SK-MEL-5 (cell line): ENCODE data around the gene PDPK1. TPM values are rescaled to one million over a fixed set of nuclear protein-coding genes. Genes with fewer than 3 reads are reported as not detected.
A peak's percentile ranks its signal among the peaks of the same experiment; 100 is the strongest.
"Not testable (repeated sequence)": the region's sequence is repeated elsewhere in the genome, so short reads cannot be mapped to it uniquely, and the experiment has no call there.

ENCODE experiments used
- DNase-seq: peaks from one replicate; pipeline ENCODE4 v3.0.0-alpha.2; 2016; ENCODE audit warnings: low read depth, low spot score
- in situ Hi-C: cut with HindIII; loops from 2 replicates; pipeline ENCODE4 v1.10.0; 2016; ENCODE audit warnings: low sequenced_read_pairs, high pct_unique_total_duplicates, low pct_unique_long_range_greater_than_20kb
- total RNA-seq: library from RNA; depleted of rRNA; stranded (reverse); fragments of >200 nt; shearing (Covaris generic); gene quantifications from 2 replicates; pipeline ENCODE4 v1.2.3, GENCODE V29; 2014

Gene PDPK1
- total RNA-seq, 1 experiment from 2014 or later, result 12.3 TPM

DNA sequence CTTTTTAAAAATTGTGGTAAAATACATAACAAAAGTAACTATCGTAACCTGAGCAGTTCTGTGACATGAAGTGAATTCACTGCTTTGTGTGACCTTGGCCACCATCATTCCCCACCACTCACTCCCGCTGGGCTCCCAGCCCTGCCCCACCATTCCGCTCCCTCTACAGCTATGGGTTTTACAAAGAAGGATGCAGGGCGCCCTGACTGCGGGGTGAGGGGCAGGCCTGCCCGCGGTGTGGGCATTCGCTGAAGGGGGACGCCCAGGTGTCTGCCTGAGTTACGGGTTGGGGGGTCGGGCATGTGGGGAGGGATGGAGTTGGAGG, 6.5 kb upstream of the PDPK1 start, which contains the start of gene CEMP1:
TSS of gene CEMP1 (minus strand) at position 38 of the 325 bp plus-strand sequence. CDS start 335 bp downstream, outside the sequence.
- DNase-seq, result no peak
- in situ Hi-C loops, result no loop called here

DNA sequence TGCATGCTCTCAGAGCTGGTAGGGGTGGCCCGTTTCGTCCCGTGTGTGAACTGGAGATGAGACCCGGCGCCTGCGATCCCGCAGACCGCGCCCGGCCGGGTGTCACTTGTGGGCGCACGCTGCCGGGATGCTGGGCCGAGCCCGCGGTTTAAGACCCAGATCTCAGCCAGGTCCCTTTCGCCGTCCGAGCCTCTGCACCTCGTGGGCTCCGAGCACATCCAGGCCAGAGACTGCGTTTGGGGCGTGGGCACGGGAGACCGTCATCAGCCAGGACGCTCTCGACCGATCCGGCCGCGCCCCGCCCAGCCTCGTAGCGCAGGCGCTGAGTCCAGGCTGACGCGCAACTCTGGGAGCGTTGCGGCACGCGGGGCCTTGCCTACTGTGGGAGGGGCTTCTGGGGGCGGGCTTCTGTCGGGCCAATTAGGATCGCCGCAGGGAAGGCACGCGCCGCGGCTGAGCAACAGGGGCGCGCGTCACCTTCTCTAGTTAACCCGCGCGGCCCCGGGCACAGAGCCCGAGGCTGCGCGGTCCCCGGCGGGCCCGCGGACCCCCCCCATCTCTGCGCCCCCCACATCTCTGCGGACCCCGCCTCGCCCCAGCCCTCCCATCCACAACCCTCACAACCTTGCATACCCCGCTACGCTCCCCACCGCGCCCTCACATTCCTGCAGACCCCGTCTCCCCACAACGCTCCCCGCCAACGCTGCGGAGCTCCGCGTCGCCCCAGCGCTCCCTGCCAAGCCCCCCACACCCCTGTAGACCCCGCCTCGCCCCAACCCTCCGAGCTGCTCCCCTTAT, 5.9 kb upstream of the PDPK1 start:
- peak; percentile 97 for DNase-seq
- in situ Hi-C loops, result no loop called here

DNA sequence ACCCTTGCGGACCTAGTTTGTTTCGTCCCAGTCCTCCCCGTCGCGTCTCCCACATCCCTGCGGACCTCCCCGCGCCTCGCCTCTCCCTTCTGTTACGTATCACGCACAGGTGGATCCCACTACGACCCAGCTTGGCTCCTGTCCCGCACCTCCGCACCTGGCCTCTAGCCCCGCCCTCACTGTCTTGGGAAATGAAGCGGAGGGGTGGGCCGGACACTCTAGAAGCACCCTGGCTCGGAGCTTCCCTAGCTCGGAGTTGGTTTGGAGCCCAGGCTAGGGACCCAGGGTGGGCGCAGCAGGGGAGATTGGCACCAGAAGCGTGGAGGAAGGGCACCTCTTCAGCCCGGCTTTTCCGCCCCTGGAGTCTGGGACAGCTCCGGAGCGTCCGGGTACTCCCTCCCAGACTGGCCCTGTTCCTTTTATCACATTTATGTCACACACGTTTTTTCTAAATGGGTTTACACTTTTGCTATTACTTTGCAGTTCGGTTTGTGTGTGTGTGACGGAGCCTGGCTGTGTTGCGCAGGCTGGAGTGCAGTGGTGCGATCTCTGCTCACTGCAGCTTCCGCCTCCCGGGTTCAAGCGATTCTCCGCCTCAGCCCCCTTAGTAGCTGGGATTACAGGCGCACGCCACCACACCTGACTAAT, 5.2 kb upstream of the PDPK1 start:
- DNase-seq, result peak; percentile 44
- in situ Hi-C loops, result no loop called here

DNA sequence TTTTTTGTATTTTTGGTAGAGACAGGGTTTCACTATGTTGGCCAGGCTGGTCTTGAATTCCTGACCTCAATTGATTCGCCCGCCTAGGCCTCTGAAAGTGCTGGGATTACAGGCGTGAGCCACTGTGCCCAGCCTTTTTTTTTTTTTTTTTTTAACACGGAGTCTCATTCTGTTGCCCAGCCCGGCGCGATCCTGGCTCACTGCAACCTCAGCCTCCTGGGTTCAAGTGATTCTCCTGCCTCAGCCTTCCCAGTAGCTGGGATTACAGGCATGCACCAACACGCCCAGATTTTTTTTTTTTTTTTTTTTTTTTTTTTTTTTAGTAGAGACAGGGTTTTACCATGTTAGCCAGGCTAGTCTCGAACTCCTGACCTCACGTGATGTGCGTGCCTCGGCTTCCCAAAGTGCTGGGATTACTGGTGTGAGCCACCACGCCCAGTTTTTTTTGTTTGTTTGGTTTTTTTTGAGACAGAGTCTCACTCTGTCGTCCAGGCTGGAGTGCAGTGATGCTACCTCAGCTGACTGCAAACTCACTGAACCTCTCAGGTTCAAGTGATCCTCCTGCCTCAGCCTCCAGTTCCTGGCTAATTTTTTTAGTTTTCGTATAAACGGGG, 4.6 kb upstream of the PDPK1 start:
- in situ Hi-C loops, DNase-seq: not testable (repeated sequence)

DNA sequence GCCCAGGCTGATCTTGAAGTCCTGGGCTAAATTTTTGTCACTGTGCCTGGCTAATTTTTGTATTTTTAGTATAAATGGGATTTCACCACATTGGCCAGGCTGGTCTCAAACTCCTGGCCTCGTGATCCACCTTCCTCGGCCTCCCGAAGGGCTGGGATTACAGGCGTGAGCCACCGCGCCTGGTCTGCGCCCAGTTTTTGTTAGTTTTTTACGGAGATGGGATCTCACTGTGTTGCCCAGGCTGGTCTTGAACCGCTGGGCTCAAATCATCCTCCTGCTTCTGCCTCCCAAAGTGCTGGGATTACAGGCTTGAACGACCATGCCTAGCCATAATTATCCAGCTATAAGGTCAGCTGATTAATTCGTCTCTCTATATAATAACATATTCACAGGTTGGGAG, 3.9 kb upstream of the PDPK1 start:
- in situ Hi-C loops, result no loop called here
- DNase-seq, result no peak

DNA sequence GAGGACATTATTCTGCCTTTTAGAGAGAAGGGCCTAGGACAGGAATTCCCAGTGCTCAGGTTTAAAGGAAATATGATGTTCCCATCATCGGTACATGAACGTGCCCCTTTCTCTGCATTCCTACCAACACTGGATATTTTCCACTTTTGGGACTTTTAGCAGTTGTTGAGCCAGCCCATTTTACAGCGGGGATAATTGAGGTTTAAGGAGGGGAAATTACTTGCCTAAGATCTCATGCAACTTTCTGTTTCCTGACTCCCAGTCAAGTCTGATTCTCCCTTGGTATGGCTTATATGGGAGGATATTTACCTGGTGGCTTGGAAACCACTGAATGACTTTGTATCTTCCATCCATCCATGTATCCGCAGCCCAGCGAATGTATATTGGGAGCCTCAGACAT, 3.5 kb upstream of the PDPK1 start:
- in situ Hi-C loops, result not testable (repeated sequence)

DNA sequence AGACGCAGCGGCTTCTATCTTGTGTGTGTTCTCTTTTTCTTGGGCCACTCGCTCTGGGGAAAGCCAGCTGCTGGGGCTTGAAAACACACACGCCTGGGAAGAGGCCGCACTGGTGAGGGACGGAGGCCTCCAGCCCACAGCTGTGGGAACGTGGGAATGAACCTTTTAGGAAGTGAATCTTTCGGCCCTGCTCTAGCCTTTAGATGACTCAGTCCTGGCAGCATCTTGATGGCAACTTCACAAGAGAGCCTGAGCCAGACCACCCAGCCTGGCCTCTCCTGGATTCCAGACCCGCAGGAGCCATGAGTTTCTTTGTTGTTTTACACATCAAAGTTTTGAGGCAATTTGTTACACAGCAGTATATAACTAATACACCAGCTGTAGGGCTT, 2.2 kb upstream of the PDPK1 start:
- in situ Hi-C loops, result no loop called here
- no peak for DNase-seq

More for the DNA sequence above, 3.5 kb upstream of the PDPK1 start:
- not testable (repeated sequence) for DNase-seq

DNA sequence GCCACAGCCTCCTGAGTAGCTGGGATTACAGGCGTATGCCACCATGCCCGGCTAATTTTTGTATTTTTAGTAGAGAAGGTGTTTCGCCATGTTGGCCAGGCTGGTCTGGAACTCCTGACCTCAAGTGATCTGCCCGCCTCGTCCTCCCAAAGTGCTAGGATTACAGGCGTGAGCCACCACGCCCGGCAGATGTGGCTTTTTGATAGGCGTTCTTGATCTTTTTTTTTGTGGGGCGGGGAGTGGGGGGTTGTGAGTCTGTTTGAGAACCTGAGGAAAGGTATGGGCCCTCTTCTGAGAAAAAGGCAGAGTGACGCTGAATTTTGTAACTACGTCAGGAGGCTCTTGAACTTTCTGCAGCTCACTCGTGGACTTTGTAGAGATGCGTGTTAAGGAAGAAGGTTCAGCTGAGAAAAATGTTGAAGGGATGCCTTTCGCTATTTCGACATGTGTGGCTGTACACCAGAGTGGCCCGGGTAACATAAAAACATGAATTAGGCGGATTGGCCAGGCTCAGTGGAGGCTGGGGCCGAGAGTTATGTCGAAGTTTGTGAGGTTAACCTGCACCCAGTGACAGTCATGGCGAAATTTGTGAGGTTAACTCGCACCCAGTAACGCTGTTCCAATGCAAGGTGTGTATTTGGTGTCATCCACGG, 1.5 kb downstream of the PDPK1 start:
- in situ Hi-C loops, DNase-seq: not testable (repeated sequence)

DNA sequence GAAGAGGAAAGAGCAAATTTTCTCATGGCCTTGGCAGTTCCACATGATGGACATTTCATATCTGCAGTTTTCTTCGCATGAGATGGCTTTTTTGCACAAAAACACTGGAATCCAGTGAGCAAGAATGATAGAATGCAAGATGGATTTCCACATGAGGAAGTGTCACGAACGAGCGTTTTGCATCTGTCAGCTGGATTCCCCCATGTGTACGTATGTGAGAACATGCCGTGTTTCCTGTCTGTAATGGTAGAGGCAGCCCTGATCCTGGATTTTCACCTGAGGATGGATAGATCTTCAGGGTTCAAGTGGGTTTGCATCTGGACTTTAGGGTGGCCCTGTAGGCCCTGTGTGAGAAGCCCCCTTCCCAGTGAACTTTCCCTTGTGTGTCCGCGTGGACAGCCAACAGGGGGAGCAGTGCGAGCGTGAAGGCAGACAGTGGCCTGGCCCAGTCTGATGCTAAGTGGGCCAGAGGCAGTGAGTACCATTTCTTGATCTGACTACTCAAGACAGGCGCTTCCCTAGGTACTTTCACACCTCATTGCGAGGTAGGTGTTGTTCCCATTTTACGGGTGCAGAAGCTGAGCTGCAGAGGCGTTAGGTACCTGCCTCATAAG, 2.1 kb downstream of the PDPK1 start:
- DNase-seq, result peak; percentile 42
- in situ Hi-C loops, result not testable (repeated sequence)

DNA sequence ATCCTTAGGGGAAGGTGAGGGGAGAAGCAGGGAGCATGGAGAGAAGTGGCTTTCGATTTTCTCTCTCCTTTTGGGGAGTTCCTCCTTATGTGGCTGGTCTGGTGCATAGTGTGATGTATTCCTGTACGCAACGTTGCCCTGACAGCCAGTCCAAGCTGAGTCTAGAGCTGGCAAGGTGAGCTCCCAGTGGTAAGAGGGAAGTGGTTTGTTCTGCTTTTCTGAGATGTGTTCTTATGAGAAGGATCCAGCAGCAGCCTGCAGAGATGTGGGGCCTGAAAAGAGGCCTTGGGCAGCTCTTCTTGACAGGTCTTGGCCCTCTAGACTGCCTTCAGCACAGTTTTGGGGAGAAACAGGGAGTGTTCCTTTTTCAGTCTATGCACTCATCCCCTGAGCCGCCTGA, 3.1 kb downstream of the PDPK1 start:
- in situ Hi-C loops, DNase-seq: not testable (repeated sequence)

DNA sequence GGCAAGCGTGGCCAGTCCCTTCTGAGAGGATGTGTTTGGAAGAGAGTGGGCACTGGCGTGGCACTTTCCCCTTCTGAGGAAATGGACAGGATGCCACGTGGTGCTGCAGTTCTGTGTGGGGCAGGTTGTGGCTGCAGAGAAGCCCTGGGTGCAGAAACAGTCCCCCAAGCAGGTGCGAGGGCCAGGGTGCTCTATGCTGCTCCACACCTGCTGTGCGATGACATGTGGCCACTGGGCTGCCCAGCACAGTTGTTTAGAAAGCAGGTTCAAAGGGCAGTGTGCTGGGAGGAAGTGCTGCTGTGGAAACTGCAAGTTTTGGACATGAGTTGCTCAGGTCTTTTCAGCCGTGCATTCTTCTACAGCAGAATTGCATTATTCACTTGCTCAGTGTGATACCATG, 3.6 kb downstream of the PDPK1 start:
- DNase-seq, in situ Hi-C loops: not testable (repeated sequence)

DNA sequence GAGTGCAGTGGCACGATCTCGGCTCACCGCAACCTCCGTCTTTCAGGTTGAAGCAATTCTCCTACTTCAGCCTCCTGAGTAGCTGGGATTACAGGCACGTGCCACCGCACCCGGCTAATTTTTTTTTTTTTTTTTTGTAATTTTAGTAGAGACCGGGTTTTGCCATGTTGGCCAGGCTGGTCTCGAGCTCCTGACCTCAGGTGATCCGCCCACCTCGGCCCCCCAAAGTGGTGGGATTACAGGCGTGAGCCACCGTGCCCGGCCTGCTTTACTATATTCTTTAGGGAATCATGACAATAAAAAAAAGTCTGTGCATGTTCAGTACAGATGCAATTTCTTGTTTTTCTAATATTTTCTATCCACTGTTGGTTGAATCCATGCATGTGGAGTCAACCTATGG, 6.0 kb downstream of the PDPK1 start:
- DNase-seq, in situ Hi-C loops: not testable (repeated sequence)

DNA sequence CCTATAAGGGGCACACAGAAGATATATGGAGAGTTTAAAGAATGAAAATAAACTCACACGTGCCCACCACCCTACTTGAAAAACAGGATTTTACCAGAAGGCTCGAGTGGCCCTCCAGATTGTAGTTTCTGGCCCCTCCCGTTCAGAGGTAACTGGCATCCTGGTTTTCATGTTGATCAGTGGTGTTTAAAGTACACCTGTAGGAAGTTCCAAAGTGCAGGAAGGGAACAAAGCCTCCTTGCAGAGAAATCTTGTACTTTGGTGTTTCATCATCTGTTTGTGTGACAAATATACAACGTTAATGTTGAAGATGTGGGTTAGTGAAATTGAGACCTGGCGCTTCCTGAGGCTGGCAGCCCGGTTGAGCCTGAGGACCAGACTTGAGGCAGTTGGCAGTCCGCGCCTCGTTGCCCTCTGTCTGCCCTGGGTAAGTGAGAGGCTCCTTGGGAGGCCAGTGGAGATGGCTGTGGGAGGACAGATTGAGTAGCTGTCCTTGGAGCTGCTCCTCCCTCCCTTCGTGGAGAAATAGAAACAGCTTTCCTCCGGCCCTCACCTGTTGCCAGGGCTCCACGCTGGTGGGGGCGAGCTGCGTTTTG, 12.6 kb downstream of the PDPK1 start:
- in situ Hi-C loops, DNase-seq: not testable (repeated sequence)

DNA sequence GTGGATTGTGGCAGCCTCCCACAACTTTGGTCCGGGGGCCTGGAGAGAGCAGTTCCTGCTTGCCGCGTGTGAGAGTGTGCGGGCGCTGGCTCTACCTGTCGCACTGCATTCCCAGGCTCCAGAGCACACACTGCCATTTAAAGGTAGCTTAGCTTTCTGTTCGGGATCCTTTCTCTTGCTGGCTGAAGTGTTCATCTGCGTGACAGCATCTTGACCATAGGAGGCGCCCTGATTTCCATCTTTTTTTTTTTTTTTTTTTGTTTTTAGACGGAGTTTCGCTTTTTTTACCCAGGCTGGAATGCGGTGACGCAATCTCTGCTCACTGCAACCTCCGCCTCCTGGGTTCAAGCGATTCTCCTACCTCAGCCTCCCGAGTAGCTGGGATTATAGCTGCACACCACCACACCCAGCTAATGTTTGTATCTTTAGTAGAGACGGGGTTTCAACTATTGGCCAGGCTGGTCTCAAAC, 13.6 kb downstream of the PDPK1 start:
- in situ Hi-C loops, result not testable (repeated sequence)
- DNase-seq, result peak; percentile 44

DNA sequence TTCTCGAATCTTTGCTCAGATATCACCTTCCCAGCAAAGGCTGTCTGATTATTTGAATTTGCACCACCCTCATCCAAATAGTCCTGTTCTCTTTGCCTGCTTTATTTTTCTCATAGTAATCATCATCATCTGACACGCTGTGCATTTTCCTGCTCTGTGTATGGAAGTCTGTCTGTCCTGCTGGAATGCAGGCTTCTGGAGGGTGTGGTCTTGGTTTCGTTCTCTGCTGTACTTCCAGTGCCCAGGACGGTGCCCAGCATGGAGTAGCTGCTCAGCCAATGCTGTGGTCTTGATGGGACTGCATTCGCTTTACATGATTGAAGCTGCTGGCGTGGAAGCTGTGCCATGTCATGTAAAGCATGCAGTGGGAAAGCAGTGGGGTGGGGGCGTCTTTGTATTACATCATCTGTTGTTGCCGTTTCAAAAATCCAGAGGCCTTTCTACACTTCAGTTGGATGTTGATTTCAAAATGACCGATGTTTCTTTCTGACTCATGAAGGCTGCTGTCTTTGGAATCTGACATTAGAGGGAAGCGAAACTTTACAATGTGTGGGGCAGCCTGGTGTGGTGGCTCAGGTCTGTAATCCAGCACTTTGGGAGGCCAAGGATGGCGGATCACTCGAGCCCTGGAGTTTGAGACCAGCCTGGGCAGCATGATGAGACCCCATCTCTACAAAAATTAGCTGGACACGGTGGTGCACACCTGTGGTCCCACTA, 17.0 kb downstream of the PDPK1 start:
- in situ Hi-C loops, DNase-seq: not testable (repeated sequence)

DNA sequence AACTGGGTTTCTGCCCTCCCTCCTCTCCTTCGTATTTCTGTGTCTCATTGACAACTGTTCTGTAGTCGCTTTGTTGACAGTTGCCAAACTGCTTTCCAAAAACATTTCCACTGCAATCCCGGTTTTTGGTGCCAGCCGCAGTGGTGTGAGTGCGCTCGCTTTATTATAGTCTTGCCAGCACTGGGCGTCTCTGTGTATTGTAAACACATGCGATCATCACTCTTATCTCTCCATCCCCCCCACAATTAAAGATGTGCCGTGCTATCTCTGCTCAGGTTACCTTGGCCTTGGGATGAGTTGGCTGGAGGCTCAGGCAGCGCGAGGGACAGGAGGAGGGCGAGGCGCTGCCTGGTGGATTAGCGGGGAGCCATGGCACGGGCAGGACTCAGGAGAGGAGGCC, 19.3 kb downstream of the PDPK1 start:
- DNase-seq, in situ Hi-C loops: not testable (repeated sequence)
